ENCODE results near the gene ZNHIT6.
"Not testable (repeated sequence)": the region's sequence is repeated elsewhere in the genome, so short reads cannot be mapped to it uniquely, and the experiment has no call there.

The ZNHIT6 gene

GRCh38 chr1:85707990-85708828 lies at the start of gene ZNHIT6:
ZNHIT6 (minus strand) TSS chr1:85708433; CDS start chr1:85708284, 149 bp downstream.
- Histone ChIP-seq H3K4me3 (ENCODE audit: low read depth, low read length) (peak within 1 kb of the TSS; percentile 97), H3K36me3 (ENCODE audit: control insufficient read depth, insufficient read depth, low read length) (no peaks in the 10 kb centered on the region), H3K9ac (ENCODE audit: low read depth, low read length) (peak within 1 kb of the TSS; percentile 80), H3K4me1 (ENCODE audit: control insufficient read depth, insufficient read depth, low read length) (peaks cover 9% of the 10 kb centered on the region), H3K27me3 (ENCODE audit: control insufficient read depth, insufficient read depth, low read length) (no peaks in the 10 kb centered on the region), H3K9me3 (ENCODE audit: control insufficient read depth, insufficient read depth, low read length) (no peaks in the 10 kb centered on the region)

GRCh38 chr1:85756864-85757263 lies 48.6 kb upstream of the ZNHIT6 start:
- no peaks in the 10 kb centered on the region for H3K36me3 ChIP-seq (ENCODE audit: control insufficient read depth, insufficient read depth, low read length)
- H3K4me1 ChIP-seq (ENCODE audit: control insufficient read depth, insufficient read depth, low read length): no peaks in the 10 kb centered on the region
- no peaks in the 10 kb centered on the region for H3K9me3 ChIP-seq (ENCODE audit: control insufficient read depth, insufficient read depth, low read length)
- H3K9ac ChIP-seq (ENCODE audit: low read depth, low read length): no peak overlapping the region
- H3K27me3 ChIP-seq (ENCODE audit: control insufficient read depth, insufficient read depth, low read length): no peaks in the 10 kb centered on the region
- no peak overlapping the region for H3K4me3 ChIP-seq (ENCODE audit: low read depth, low read length)

DNA sequence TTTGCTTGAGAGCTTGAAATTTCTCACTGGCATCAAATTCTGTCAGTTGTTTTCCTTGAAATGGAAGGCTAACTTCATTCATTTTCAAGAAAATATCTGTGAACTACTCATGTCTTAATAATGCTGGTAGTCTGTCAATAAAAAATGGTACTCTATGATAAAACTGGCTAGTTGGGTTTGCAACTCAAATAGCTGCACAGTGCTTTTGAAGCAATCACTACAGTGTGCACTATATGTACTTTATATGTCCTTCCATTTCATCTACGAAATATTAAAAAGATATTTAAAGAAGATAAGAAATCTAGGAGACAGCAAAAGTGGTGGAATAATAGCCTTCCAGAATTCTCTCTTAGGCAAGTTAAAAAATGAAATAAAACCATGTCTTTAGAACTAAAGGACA lies 39.9 kb upstream of the ZNHIT6 start:
- no peaks in the 10 kb centered on the region for H3K27me3 ChIP-seq (ENCODE audit: control insufficient read depth, insufficient read depth, low read length)
- no peak overlapping the region for H3K4me3 ChIP-seq (ENCODE audit: low read depth, low read length)
- no peaks in the 10 kb centered on the region for H3K9me3 ChIP-seq (ENCODE audit: control insufficient read depth, insufficient read depth, low read length)
- H3K9ac ChIP-seq (ENCODE audit: low read depth, low read length): no peak overlapping the region
- H3K4me1 ChIP-seq (ENCODE audit: control insufficient read depth, insufficient read depth, low read length): no peaks in the 10 kb centered on the region
- H3K36me3 ChIP-seq (ENCODE audit: control insufficient read depth, insufficient read depth, low read length): no peaks in the 10 kb centered on the region

DNA sequence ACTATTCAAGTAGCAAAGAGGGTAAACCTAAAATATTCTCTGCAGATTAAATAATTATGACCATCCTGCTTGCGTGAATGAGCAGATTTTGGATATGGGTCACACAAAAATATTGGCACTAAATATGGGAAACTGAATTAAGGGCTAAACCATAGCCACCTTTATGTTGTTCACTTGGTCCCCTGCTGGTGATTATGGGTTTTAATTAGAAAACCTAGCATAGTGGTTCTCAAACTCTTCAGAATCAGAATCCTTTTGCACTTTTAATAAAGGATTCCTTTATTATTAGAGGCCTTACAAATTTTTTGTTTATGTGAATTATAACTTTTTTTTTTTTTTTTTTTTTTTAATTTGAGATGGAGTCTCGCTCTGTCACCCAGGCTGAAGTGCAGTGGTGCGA lies 38.5 kb upstream of the ZNHIT6 start:
- no peaks in the 10 kb centered on the region for H3K36me3 ChIP-seq (ENCODE audit: control insufficient read depth, insufficient read depth, low read length)
- H3K4me3 ChIP-seq (ENCODE audit: low read depth, low read length): no peak overlapping the region
- H3K4me1 ChIP-seq (ENCODE audit: control insufficient read depth, insufficient read depth, low read length): no peaks in the 10 kb centered on the region
- H3K9me3 ChIP-seq (ENCODE audit: control insufficient read depth, insufficient read depth, low read length): no peaks in the 10 kb centered on the region
- no peak overlapping the region for H3K9ac ChIP-seq (ENCODE audit: low read depth, low read length)
- no peaks in the 10 kb centered on the region for H3K27me3 ChIP-seq (ENCODE audit: control insufficient read depth, insufficient read depth, low read length)

- H3K4me3 ChIP-seq (ENCODE audit: low read depth, low read length): no peak overlapping the region
- H3K9me3 ChIP-seq (ENCODE audit: control insufficient read depth, insufficient read depth, low read length): no peaks in the 10 kb centered on the region
- no peaks in the 10 kb centered on the region for H3K4me1 ChIP-seq (ENCODE audit: control insufficient read depth, insufficient read depth, low read length)
- H3K9ac ChIP-seq (ENCODE audit: low read depth, low read length): no peak overlapping the region
- H3K36me3 ChIP-seq (ENCODE audit: control insufficient read depth, insufficient read depth, low read length): no peaks in the 10 kb centered on the region
- H3K27me3 ChIP-seq (ENCODE audit: control insufficient read depth, insufficient read depth, low read length): no peaks in the 10 kb centered on the region
Measured at GRCh38 chr1:85743814-85744213, 35.6 kb upstream of the ZNHIT6 start.

GRCh38 chr1:85734931-85735330 lies 26.7 kb upstream of the ZNHIT6 start:
- Histone ChIP-seq H3K4me3 (ENCODE audit: low read depth, low read length) (no peak overlapping the region), H3K27me3 (ENCODE audit: control insufficient read depth, insufficient read depth, low read length) (no peaks in the 10 kb centered on the region), H3K9ac (ENCODE audit: low read depth, low read length) (no peak overlapping the region), H3K9me3 (ENCODE audit: control insufficient read depth, insufficient read depth, low read length) (no peaks in the 10 kb centered on the region), H3K36me3 (ENCODE audit: control insufficient read depth, insufficient read depth, low read length) (no peaks in the 10 kb centered on the region), H3K4me1 (ENCODE audit: control insufficient read depth, insufficient read depth, low read length) (no peaks in the 10 kb centered on the region)

- Histone ChIP-seq H3K27me3 (ENCODE audit: control insufficient read depth, insufficient read depth, low read length) (no peaks in the 10 kb centered on the region), H3K36me3 (ENCODE audit: control insufficient read depth, insufficient read depth, low read length) (peaks cover 3% of the 10 kb centered on the region), H3K4me3 (ENCODE audit: low read depth, low read length) (no peak overlapping the region), H3K9me3 (ENCODE audit: control insufficient read depth, insufficient read depth, low read length) (peaks cover under 1% of the 10 kb centered on the region), H3K9ac (ENCODE audit: low read depth, low read length) (no peak overlapping the region), H3K4me1 (ENCODE audit: control insufficient read depth, insufficient read depth, low read length) (no peaks in the 10 kb centered on the region)
Measured at GRCh38 chr1:85718678-85719340, 10.6 kb upstream of the ZNHIT6 start.

DNA sequence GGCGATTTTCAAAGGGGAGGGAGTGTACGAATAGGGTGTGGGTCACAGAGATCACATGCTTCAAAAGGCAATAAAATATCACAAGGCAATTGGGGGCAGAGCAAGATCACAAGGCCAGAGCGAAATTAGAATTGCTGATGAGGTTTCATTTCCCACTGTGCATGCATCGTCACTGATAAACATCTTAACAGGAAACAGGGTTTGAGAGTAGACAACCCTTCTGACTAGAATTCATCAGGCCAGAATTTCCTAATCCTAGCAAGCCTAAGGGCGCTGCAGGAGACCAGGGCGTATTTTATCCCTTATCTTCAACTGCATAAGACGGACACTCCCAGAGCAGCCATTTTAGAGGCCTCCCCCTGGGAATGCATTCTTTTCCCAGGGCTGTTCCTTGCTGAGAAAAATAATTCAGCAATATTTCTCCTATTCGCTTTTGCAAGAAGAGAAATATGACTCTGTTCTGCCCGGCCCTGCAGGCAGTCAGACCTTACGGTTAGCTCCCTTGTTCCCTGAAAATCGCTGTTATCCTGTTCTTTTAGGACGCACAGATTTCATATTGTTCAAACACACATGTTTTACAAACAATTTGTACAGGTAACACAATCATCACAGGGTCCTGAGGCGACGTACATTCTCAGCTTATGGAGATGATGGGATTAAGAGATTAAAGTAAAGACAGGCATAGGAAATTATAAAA lies 6.3 kb upstream of the ZNHIT6 start:
- not testable (repeated sequence) for H3K9ac ChIP-seq (ENCODE audit: low read depth, low read length)

GRCh38 chr1:85708829-85709227 lies 595 bp upstream of the ZNHIT6 start:
- Histone ChIP-seq H3K4me3 (ENCODE audit: low read depth, low read length) (peak overlapping the region; percentile 97), H3K36me3 (ENCODE audit: control insufficient read depth, insufficient read depth, low read length) (no peaks in the 10 kb centered on the region), H3K9ac (ENCODE audit: low read depth, low read length) (peak overlapping the region; percentile 80), H3K9me3 (ENCODE audit: control insufficient read depth, insufficient read depth, low read length) (peaks cover 2% of the 10 kb centered on the region), H3K27me3 (ENCODE audit: control insufficient read depth, insufficient read depth, low read length) (no peaks in the 10 kb centered on the region), H3K4me1 (ENCODE audit: control insufficient read depth, insufficient read depth, low read length) (peaks cover 9% of the 10 kb centered on the region)

More for the DNA sequence above, 6.3 kb upstream of the ZNHIT6 start:
- H3K4me3 ChIP-seq (ENCODE audit: low read depth, low read length); H3K36me3 ChIP-seq (ENCODE audit: control insufficient read depth, insufficient read depth, low read length); H3K27me3 ChIP-seq (ENCODE audit: control insufficient read depth, insufficient read depth, low read length); H3K9me3 ChIP-seq (ENCODE audit: control insufficient read depth, insufficient read depth, low read length); H3K4me1 ChIP-seq (ENCODE audit: control insufficient read depth, insufficient read depth, low read length): not testable (repeated sequence)

- no peaks in the 10 kb centered on the region for H3K27me3 ChIP-seq (ENCODE audit: control insufficient read depth, insufficient read depth, low read length)
- H3K9ac ChIP-seq (ENCODE audit: low read depth, low read length): peak overlapping the region; percentile 56
- H3K36me3 ChIP-seq (ENCODE audit: control insufficient read depth, insufficient read depth, low read length): no peaks in the 10 kb centered on the region
- H3K9me3 ChIP-seq (ENCODE audit: control insufficient read depth, insufficient read depth, low read length): no peaks in the 10 kb centered on the region
- peak overlapping the region; percentile 97 for H3K4me3 ChIP-seq (ENCODE audit: low read depth, low read length)
- H3K4me1 ChIP-seq (ENCODE audit: control insufficient read depth, insufficient read depth, low read length): peaks cover 9% of the 10 kb centered on the region
Measured at GRCh38 chr1:85707267-85707989, 805 bp downstream of the ZNHIT6 start.

DNA sequence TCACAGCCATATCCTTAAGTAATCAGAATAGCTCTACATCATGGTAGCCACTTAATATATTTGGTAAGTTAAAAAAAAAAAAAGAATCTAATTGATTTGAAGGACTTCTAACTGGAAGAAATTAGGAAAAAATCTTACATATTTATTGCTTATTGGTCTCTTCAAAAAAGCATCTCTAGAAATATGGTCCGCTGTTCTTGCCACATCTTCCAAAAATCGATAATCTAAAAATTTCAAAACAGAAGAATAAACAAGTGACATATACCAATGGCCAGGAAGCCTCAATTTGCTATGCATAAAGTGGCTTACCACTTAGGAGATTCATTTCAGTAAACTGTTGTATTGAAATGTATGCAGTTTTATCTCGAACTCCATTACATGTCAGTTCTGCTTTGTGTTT lies 2.3 kb downstream of the ZNHIT6 start:
- H3K27me3 ChIP-seq (ENCODE audit: control insufficient read depth, insufficient read depth, low read length): no peaks in the 10 kb centered on the region
- H3K36me3 ChIP-seq (ENCODE audit: control insufficient read depth, insufficient read depth, low read length): peaks cover 2% of the 10 kb centered on the region
- H3K9me3 ChIP-seq (ENCODE audit: control insufficient read depth, insufficient read depth, low read length): no peaks in the 10 kb centered on the region
- H3K4me1 ChIP-seq (ENCODE audit: control insufficient read depth, insufficient read depth, low read length): peaks cover 9% of the 10 kb centered on the region
- H3K4me3 ChIP-seq (ENCODE audit: low read depth, low read length): peak overlapping the region; percentile 11
- no peak overlapping the region for H3K9ac ChIP-seq (ENCODE audit: low read depth, low read length)
